Measurements from ENCODE around the gene RTP5.

RTP5 gene

DNA sequence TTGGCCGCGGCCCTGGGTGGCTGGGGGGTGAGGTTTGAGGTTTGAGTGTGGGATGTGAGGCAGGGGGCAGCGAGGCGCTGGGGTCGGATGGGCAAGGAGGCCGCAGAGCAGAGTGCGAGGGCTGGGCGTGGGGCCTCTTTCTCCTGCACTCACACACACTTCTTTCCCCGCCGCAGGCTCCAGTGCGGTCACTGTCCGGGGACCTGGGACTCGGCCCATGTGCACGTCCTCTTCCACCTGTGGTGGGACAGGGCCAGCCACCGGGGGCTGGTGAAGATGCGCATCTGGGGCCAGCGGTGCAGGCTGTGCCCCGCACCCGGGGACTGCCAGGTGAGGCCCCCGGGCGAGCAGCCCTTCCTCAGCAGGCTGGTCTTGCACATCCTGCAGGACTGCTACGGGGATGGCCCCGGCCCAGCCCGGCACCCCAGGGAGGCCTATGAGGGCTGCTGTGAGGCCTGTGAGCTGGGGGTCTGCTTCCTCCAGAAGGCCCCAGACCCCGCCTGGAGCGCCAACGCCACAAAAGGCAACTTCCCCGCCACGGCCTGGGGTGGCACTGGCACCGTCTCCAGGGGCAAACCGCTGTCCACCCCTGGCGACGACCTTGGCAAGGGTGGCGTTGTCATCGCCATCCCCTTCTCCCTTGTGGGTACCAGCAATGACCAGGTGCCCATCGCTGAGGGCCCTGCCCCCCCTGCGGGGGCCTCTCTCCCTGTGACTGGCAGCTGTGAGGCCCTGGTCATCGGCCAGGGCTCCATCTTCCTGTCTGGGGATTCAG lies 2.2 kb downstream of the RTP5 start:
- no peak for DNase-seq

DNA sequence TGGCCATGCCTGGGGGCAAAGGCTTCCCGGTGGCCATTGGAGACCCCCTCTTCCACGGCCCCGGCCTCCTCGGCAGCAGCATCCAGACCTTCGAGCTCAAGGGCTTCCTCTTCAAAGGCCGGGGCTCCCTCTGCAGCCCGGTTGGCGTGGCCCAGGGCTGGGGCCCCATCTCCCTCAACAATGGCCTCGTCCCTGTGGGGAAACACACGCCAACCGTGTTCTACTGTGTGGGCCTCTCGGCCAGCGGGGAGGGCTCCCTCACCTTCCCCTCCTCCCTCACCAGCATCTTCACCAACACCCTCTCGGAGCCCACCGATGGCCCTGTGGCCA lies 2.7 kb downstream of the RTP5 start:
- DNase-seq, result no peak

GRCh38 chr2:241873081-241873802 lies 3.7 kb downstream of the RTP5 start:
- no peak for DNase-seq

GRCh38 chr2:241873803-241874110 lies 4.2 kb downstream of the RTP5 start:
- DNase-seq, result no peak

- DNase-seq, result no peak
These were observed 4.9 kb downstream of the RTP5 start for GRCh38 chr2:241874277-241874925.

DNA sequence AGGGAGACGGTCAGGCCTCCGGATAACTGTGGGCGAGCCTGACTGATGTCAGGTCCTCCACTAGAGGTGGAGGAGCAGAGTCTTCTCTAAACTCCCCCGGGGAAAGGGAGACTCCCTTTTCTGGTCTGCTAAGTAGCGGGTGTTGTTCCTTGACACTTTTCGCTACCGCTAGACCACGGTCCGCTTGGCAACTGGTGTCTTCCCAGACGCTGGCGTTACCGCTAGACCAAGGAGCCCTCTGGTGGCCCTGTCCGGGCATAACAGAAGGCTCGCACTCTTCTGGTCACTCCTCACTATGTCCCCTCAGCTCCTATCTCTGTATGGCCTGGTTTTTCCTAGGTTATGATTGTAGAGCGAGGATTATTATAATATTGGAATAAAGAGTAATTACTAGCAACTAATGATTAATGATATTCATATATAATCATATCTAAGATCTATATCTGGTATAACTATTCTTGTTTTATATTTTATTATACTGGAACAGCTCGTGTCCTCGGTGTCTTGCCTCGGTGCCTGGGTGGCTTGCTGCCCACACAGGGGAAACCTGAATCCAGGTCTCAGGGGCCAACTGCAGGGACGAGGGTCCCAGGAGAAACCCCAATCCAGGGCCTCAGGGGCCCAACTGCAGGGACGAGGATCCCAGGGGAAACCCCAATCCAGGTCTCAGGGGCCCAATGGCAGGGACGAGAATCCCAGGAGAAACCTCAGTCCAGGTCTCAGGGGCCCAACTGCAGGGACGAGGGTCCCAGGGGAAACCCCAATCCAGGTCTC lies 6.4 kb downstream of the RTP5 start:
- DNase-seq, result peak in 1 of 2 donors; percentile 17

- DNase-seq, result no peak
These were observed 7.1 kb downstream of the RTP5 start for GRCh38 chr2:241876528-241877196.

GRCh38 chr2:241877197-241877685 lies 7.7 kb downstream of the RTP5 start:
- DNase-seq, result no peak

- DNase-seq, result peak; percentile 76 to 78
These were observed 8.8 kb downstream of the RTP5 start for GRCh38 chr2:241877989-241878970.

DNA sequence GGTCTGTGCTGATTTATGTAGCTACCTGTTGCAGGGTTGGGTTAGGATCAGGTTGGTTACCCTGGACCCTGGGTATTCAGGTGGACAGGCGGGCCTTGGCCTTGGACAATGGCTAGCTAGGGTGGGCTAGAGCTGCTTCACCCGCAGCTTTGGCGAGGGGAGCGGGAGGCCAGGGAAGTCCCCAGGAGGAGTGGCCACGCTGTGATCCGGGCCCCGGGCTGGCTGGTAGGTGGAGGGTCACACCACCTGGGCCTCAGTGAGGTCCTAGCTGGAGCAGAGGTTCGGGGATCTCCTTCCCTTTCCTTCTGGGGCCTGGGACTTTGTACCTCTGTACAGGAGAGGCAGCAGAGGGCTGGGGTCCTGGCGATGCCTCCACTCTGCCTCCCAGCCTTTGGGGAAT lies 9.8 kb downstream of the RTP5 start:
- DNase-seq, result no peak

- no peak for DNase-seq
These were observed 11.0 kb downstream of the RTP5 start for GRCh38 chr2:241880311-241881073.

GRCh38 chr2:241882091-241882625 lies 12.6 kb downstream of the RTP5 start:
- peak in 1 of 2 donors; percentile 35 for DNase-seq

GRCh38 chr2:241884951-241885290 lies 15.4 kb downstream of the RTP5 start:
- no peak for DNase-seq

DNA sequence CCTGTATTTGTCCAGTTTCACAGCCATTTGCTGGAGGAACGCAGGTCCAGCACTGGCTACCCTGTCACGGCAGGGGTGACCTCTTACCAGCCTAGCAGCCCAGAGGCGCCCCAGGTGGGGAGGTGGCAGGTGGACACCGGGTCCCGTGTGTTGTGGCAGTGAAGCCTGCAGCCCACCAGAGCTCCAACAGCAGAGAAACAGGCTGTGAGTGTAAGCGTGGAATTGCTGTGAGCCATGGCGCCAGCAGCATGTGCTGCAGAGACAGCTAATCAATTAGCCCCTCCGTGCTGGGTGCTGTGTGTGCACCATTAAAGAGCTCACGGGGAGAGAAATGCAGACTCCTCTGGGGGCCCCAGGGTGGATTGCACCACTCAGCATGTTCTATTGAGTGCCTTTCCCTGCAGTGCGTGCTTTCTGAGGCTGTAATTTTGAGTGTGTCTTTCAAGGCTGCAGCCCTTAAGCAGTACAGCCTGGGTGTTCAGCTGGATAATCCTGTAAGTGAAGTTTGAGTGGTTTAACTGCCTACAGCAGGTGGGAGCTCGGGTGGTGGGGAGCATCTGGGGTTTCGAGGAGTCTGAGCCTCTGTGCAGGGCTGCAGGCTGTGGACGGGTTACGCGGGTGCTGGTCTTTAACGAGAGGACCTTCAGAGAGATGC lies 15.9 kb downstream of the RTP5 start:
- DNase-seq, result no peak

- DNase-seq, result no peak
These were observed 16.6 kb downstream of the RTP5 start for GRCh38 chr2:241885946-241886643.

- no peak for DNase-seq
These were observed 17.4 kb downstream of the RTP5 start for GRCh38 chr2:241886840-241887447.

- no peak for DNase-seq
These were observed 18.4 kb downstream of the RTP5 start for GRCh38 chr2:241887806-241888522.

DNA sequence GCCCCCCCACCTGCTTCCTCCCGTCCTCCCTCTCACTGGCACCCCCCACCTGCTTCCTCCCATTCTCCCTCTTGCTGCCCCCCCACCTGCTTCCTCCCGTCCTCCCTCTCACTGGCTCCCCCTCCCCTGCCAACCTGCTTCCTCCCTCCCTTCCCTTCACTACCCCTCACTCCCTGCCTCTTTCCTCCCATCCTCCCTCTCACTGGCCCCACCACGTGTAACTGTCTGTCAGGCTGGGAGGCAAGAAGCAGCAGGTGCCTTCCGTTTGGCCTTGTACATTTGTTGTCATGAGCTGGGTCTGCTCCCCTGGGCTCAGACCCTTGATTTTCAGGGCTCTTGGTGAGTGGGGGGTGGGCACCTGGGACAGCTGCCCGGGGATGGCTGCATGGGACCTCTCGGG lies 19.1 kb downstream of the RTP5 start:
- no peak for DNase-seq
